ENCODE results near the gene NKD1.

GRCh38 chr16:50580180-50580798, 32.1 kb downstream of the NKD1 start:
- TF ChIP-seq CTCF (conservative IDR thresholded peaks at IDR 0.05; ENCODE audit: low read length) = no peak
- TF ChIP-seq EZH2phosphoT487 (IDR thresholded peaks at IDR 0.05; ENCODE audit: borderline replicate concordance) = no peak

Measured in Loucy (cell line).